WI38 (cell line): ENCODE data around the gene FAM25G.

Source experiments
- H3K4me3 ChIP-seq: 2 replicates; pipeline ENCODE4 v1.5.1; 2011; ENCODE audit warnings: low read depth, mild to moderate bottlenecking, control low read depth, low read length
- TF ChIP-seq, protein P1 (sequence below): IDR thresholded peaks from 2 replicates; pipeline ENCODE4 v1.5.1; 2012; ENCODE audit warnings: low read depth, mild to moderate bottlenecking, control low read depth, low read length

FAM25G gene

DNA sequence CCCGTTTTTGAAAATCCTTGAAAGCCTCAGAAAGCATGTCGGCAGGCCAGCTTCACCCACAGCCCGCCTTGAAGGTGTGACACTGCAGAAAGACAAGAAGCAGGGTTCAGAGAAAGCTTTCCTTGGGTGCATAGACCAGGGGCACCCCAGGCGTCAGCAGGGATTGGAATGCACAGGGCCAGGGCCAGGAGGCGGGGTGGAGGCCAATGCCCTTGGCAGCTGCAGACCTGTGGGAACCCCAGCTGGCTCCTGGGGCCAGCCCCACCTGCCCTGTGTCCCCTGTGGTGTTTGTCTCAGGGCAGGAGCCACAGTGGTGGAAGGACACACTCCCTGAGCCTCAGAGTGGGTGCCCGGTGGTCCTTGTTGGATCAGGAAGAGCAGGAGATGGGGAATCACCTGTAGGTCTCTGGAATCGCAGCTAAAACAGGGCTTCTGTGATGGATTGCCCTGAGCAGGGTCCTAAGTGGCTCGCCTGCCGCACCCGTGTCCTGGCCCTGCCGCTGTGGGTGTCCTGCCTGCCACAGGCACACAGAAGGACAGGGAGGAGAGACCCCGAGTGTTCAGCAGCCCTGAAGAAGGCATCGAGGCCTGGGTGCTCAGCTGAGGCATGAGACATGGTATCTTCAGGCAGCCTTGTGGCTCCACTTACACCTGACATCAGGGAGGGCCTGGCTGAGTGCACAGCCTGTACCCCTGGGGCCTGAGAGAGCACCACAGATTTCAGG lies 40.1 kb downstream of the FAM25G start:
- H3K4me3 ChIP-seq = no peak overlapping the region

DNA sequence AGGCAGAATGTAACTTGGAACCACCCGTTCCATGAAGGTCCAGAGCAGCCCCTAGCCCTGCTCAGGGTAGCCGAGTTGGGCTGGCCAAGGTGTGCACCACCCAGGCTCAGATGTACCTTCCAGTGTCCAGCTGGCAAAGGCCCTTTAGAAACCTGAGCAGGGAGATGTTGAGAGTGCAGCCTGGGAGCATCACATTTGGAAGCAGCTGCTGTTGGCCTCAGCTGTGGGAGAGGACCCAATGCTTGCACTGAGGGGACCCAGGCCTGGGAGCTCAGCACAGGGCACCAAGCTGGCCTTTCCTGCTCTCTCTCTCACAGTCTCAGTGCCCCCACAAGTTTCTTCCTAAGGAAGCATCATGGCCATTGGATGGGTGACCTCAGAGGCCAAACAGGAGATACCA lies 41.1 kb downstream of the FAM25G start:
- no peak overlapping the region for H3K4me3 ChIP-seq
- TF ChIP-seq, protein P1, sequence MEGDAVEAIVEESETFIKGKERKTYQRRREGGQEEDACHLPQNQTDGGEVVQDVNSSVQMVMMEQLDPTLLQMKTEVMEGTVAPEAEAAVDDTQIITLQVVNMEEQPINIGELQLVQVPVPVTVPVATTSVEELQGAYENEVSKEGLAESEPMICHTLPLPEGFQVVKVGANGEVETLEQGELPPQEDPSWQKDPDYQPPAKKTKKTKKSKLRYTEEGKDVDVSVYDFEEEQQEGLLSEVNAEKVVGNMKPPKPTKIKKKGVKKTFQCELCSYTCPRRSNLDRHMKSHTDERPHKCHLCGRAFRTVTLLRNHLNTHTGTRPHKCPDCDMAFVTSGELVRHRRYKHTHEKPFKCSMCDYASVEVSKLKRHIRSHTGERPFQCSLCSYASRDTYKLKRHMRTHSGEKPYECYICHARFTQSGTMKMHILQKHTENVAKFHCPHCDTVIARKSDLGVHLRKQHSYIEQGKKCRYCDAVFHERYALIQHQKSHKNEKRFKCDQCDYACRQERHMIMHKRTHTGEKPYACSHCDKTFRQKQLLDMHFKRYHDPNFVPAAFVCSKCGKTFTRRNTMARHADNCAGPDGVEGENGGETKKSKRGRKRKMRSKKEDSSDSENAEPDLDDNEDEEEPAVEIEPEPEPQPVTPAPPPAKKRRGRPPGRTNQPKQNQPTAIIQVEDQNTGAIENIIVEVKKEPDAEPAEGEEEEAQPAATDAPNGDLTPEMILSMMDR = no peak

More for the DNA sequence above, 40.1 kb downstream of the FAM25G start:
- TF ChIP-seq, protein P1 = no peak

DNA sequence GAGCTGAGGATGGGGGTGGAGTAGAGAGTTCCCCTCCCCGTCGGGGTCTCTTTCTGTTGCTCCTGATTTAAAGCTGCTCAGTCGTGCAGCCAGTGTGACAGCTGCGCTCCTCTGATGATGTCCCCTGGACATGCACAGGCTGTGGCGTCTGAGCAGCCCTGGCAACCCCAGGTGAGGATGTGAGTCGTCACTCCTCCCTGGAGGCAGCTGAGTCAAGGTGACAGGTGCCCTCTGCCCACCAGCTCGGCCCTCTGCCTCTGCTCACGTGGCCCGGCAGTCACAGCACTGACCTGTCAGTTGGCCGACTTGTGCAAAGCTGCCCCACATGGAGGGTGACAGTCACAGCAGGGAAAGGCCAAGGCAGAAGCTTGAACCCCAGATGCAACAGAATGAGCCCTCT lies 41.5 kb downstream of the FAM25G start:
- TF ChIP-seq, protein P1 = no peak
- no peak overlapping the region for H3K4me3 ChIP-seq

DNA sequence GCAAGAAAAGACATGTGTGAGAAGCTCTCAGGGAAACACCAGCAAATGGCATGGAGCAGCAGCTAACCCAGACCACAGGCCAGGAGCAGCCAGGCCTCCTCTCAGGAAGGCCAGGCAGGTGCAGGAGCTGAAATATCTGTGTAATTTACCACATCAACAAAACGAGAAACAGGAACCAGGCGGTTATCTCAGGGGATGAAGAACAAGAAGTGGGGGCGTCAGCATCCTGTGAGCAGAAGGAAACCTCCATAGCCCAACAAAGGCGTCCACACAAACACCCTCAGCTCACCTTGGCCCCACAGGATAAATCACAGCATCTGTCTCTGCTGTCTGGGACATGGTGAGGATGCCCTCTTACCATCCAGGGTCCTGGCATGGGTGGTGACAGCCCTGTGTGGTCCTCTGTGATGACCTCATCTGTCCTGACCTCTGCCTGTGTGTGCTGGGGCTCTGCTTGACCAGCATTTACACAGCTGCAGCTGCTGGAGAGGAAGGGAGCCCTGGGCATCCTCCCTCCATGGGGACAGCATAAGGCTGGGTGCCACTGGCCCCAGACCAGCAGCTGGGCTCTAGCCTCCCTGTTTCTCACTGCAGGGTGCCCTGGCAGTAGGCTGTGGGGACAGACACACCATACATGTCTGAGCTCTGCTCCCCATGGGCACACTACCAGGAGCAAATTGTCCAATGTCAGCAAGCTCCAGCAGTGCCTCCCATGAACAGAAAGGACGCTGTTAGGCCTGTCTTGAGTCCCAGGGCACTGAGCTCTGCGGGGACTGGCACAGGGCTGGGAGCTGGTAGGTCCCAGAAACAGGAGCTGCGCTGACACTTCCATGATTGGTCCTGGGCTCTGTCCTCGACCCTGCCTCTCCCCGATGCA lies 42.2 kb downstream of the FAM25G start:
- TF ChIP-seq, protein P1 = no peak
- H3K4me3 ChIP-seq = no peak overlapping the region

DNA sequence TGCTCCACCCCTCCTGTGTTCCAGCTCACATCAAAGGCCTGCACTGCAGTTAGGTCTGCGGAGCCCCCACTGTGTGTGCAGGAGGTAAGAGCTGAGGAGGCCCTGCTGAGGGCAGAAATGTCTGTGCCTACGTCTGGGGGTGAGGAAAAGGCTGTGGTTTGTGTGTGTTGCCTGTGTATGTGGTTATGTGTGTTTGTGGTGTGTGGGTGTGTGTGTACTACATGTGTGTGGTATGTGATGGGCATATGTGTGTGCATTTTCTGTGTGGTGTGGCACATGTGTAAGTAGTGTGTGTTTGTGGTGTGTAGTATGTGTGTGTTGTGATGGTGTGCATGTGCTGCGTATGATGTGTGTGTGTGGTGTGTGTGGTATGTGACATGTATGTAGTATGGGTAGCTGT lies 43.8 kb downstream of the FAM25G start:
- TF ChIP-seq, protein P1 = no peak
- no peak overlapping the region for H3K4me3 ChIP-seq

DNA sequence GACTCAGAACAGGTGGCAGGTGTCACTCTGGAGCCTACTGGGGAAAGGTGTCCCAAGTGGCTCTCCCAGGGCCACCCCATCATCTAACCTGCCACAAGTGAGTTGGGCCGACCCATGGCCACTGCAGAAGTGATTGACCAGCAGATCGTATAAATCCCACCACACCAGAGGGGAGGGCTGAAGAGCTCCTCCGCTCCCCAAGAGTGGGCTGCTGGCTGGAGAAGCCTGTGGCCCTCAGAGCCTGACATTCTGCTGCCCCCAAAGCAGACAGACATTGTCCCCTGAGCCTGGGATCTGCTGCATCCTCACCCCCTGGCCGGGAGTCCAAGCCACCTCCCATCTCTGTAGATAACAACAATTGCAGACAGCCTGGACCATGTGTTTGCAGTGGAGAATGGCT lies 44.3 kb downstream of the FAM25G start:
- TF ChIP-seq, protein P1 = no peak
- H3K4me3 ChIP-seq = no peak overlapping the region

DNA sequence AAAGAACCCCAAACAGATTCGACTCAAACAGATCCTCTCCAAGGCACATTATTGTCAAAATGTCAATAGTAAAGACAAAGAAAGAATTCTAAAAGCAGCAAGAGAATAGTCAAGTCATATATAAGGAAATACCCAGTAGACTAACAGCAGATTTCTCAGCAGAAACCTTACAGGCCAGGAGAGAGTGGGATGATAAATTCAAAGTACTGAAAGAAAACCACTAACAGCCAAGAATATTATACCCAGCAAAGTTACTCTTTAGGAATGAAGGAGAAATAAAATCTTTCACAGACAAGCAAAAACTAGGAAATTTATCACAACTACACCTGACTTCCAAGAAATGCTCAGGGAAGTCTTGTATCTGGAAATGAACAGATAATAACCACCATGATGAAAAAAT lies 45.8 kb downstream of the FAM25G start:
- TF ChIP-seq, protein P1 = no peak
- H3K4me3 ChIP-seq = no peak overlapping the region
